ENCODE results near the gene DEFB129.

DEFB129 gene

DNA sequence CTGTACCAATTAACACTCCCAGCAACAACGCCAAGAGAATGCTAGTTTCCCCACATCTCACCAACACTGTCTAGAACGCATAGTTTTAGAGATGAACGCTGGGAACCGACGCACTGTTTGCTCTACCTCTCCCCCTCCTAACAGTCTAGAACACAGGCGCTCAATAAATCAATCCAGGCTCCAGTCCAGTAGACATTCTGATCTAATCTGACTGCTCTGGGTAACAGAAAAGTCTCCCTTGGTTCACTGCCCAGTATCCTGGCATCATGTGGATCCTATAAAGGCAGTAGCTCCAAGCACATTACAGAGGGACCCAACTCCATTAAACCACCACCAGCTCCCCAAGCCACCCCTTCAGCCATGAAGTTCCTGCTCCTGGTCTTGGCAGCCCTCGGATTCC lies 30.4 kb downstream of the DEFB129 start, which contains the start of gene DEFB132:
Gene DEFB132, plus strand, starts transcription at position 306 of the 400 bp plus-strand sequence. Its CDS starts 55 bp downstream, at position 361.
- no peak for DNase-seq

DNA sequence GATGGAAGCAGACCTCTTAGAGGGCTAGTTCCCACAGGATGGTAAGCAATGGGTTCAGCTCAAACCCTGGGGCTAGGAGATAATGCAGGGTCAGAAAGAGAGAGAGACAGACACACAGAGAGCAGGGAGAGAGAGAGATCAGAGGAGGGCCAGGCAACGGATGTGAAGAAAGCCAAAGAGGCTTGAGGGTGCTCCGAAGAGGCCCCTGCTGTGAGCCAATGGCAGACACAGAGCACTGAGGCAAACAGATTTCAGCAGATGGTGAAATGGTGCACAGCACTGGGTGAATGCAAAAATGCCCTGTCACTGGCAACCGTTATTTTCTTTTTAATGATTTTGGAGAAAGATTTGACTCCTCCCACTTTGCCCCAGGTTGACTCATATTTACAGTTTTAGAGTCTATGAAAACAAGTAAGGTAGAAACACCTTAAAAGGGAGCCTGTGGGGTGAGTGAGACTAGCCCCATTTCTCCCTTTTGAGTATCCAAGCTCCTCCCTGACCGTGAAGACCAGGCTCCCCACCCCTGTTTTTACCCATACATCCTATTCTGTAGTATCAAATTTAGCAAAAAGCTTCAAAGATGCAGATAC lies 31.3 kb downstream of the DEFB129 start:
- DNase-seq = no peak

DNA sequence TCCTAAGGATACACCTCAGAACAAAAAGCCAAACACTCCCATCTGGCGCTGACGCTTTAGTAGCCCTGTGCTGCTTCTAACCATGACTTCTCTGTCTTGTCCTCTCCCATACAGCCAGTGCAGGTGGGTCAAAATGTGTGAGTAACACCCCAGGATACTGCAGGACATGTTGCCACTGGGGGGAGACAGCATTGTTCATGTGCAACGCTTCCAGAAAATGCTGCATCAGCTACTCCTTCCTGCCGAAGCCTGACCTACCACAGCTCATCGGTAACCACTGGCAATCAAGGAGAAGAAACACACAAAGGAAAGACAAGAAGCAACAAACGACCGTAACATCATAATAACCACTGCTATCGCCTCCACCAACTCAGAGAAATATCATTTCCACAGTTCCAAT lies 31.9 kb downstream of the DEFB129 start:
- peak; percentile 21 for DNase-seq

GRCh38 chr20:259981-260380 lies 32.9 kb downstream of the DEFB129 start:
- DNase-seq = no peak

GRCh38 chr20:263701-264100 lies 36.6 kb downstream of the DEFB129 start:
- no peak for DNase-seq

DNA sequence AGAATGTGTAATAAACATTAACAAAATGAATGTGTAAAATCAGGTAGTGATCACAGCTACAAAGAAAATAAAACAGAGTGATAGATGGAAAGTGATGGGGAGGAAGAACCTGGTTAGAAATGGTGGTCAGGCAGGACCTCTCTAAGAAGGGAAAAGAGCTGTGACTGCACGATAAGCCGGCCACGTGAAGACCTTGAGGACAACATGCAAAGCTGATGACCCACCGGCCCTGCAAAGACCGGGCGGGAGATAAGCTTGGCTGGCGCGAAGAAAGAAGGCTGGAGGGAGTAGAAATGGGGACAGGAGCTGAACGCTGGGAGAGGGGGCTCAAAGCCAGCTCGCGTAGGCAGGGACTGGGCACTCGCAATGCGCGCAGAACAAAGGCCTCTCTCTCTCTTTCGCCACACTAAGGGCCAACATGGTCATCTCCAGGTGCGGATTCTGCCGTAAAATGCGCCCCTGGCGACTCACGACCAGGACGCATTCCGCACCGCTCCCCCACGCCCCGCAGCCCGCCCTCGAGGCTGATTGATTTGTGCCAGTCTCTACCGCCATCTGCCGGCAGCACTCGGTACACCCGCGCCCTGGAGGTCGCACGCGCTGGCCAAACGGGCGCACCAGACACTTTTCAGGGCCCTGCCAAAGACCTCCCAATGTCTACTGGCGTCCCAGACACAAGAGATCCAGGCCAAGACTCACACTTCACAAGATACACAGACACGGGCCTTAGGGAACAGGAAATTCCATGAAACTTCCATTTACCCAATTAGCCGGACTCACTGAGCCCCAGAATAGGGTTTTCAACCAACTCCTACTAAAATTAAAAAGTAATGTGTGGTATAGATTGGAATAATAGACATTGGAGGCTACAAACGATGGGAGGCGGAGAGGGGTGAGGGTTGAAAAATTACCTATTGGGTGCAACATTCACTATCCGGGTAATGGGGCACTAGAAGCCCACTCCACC lies 39.8 kb downstream of the DEFB129 start:
- DNase-seq = peak; percentile 92

DNA sequence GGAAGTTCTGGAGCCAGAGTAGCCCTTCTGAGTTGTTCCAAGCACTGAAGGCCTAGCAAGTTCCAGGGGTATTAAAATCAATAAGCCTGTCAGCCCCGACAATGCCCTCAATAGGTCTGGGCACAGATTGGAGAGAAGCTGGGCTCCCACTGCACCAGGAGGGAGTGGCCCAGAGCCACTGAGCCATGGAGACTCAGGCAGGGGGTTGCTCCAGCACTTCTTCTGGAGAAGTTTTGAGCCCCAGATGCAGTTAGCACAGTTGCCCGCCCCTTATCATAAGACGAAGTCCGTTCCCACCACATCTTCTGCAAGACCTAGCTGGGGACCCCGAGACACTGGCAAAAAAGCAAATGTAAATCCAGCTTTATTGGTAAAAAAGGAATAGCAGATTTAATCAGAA lies 43.5 kb downstream of the DEFB129 start:
- DNase-seq = no peak

DNA sequence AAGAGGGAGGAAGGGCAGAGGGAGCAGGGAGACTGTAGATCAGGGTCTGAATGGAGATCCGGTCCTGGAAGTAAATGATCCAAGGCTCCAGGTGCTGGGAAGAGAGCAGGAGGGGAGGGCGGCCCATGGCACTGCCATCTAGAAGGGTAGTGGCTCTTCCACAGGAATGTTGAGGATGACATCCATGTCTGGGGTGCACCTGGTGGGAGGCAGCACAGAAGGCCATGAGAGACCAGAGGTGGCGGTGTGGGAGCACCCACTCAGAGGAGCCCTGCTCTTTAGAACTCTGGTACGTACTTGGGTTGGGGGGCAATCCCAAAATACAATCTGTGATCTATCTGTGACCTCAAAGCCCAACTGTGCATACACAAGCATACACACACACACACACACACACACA lies 44.0 kb downstream of the DEFB129 start:
- no peak for DNase-seq

DNA sequence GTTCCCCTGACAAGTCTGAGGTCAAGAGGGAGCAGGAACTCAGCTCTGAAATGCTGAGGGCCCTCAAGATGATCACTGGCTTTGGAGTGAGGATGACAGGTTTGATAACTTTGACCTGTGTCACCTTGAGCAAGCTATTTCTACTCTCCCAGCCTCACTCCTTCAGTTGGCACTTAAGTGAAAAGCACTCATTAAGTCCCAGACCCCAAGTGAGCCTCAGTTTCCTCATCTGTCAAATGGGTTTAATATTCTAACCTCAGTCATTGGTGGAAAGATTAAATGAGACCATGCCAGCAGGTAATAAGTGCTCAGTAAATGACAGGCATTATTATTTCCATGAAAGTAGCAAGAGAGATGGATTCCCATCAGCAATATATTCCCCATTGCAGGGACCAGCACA lies 44.5 kb downstream of the DEFB129 start:
- no peak for DNase-seq

DNA sequence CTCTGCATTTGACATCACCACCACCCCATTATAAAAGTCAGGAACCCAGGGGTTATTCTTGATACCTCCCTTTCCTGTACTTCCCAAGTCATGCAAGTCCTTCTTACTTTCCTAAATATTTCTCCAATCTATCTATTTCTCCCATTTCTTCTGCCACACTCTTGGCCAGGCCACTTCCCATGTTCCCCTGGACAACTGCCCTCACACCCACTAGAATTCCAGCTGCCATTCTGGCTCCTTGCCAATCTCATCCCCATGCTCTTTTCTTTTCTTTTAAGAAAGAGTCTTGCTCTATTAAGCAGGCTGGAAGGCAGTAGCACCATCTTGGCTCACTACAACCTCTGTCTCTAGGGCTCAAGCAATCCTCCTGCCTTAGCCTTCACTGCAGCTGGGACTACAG lies 45.7 kb downstream of the DEFB129 start:
- no peak for DNase-seq

GRCh38 chr20:273884-274283 lies 46.8 kb downstream of the DEFB129 start:
- DNase-seq = no peak

DNA sequence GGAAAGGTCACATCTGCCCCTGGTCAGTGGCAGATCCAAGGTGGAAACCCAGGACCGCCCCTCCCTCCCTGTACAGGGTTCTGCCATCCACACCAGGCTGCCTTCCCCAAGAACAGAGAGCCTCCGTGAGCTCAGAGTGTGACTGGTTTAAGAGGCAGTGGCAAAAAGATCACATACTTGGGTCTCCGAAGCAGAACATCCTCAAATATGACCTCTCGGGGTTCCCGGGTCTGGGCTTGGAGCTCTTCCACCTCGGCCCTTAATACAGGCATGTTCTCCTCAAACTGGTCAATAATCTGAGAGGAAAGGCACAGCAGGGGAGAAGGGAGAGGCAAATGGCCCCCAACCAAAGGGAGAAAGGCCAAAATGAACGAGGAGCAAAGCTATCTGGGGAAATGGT lies 48.7 kb downstream of the DEFB129 start:
- no peak for DNase-seq

GRCh38 chr20:276620-277495 lies 49.8 kb downstream of the DEFB129 start:
- DNase-seq = no peak

DNA sequence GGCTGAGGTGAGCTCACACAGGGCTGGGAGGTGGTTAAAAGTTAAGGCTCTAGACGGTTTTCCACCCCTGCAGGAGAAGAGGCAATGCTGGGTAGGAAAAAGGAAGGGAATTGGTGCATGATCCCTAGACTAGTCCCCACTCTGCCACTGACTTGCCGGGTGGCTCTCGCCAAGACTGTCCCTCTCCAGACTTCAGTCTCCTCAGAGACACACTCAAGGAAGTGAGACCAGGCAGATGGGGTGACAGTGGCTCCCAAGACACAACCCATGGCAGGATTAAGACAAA lies 50.4 kb downstream of the DEFB129 start:
- no peak for DNase-seq

DNA sequence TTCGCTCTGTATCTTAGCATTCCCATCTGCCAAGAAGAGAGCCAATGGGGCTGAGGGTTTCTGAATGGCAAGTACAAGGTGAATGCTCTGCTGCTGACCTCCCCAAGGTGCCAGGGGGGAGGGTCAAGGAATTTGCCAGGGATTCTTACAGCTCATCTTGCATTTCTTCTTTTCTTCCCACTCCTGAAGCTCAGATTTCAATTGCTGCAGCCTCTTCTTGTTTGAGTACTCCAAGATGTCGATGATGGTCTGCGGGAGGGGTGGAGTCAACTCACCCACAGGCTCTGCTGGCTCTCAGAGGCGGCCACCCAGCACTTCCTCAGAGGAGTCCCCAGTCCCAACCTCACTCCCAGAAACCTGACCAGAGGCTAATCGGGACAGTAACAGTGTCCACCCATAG lies 51.1 kb downstream of the DEFB129 start:
- DNase-seq = no peak

DNA sequence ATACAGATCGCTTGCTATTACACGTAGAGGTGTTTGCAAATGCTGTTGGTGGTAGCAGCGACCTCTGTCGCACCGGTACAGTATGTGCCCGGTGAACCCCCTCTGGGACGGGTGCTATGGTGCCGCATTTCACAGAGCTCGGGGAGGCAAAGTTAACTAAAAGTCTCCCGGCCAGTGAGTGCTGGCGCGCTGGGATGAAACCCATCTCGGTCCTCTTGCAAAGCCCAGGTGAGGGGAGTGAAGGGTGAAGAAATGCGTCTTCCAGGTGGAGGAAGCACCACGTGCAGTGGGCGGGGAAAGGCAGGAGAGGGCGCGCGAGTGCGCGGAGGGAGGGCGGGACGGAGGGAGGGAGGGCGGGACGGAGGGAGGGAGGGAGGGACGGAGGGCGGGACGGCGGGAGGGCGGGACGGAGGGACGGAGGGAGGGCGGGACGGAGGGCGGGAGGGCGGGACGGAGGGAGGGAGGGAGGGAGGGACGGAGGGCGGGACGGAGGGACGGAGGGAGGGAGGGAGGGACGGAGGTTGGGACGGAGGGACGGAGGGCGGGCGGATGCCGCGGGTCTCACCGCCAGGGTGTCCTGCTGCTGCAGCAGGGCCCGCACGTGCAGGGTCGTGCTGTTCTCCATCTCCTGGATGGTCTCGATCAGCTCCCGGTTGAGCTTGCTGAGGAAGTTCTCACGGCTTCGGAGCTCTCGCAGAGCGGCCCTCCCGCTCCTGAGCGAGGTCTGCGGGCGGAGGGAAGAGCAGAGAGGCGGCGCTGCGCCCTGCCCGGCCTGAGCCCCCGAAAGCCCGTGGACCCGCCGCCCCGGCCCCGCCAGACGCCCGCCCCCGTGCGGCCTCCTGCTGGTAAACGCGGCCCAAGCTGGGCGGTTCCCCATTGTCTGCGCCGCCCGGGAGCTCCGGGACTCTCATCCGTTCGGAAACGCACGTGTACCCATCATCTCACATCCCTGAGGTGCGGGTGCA lies 51.8 kb downstream of the DEFB129 start:
- DNase-seq = no peak

Measured in COR-L47 (cell line).